H1 (cell line): Measurements from ENCODE around the gene HEXIM1. TPM values are rescaled to one million over a fixed set of nuclear protein-coding genes. Genes with fewer than 3 reads are reported as not detected.

Experiments
- CBX8 ChIP-seq: fragments of 300-800, 300-1000 bp; sonication (generic); IDR thresholded peaks from 2 replicates; pipeline ENCODE4 v1.7.1; 2016; ENCODE audit warnings: low read depth, low read length, borderline replicate concordance
- CHD7 ChIP-seq: fragments of 300-600 bp; sonication (generic); IDR thresholded peaks from 2 replicates; pipeline ENCODE4 v1.7.1; 2012; ENCODE audit warnings: low read length, moderate library complexity, mild to moderate bottlenecking, inconsistent platforms; ENCODE audit not compliant: insufficient replicate concordance
- GTF2F1 ChIP-seq: IDR thresholded peaks from 2 replicates; pipeline ENCODE4 v1.6.1; 2012; ENCODE audit warnings: low read depth, low read length, improper control_type of control experiment, borderline replicate concordance
- SRF ChIP-seq: IDR thresholded peaks from 2 replicates; pipeline ENCODE4 v1.6.1; 2011; ENCODE audit warnings: mild to moderate bottlenecking, low read depth, low read length, moderate library complexity
- polyA plus RNA-seq, 7 experiments: library from polyadenylated mRNA; depleted of rRNA in 3 of 7; stranded (reverse) in 5 of 7; unstranded in 2 of 7; fragments of >200 nt in 5 of 7; fragments of 200-250 nt in 2 of 7; gene quantifications; 1 replicate in 5 of 7; 2 replicates in 1 of 7; 4 replicates in 1 of 7; pipeline versions ENCODE4 v1.2.1 to v1.2.3, GENCODE V29; 2011 to 2013; ENCODE audit warnings: missing spikeins in 2 of 7, mixed read lengths in 2 of 7
- total RNA-seq: library from RNA; stranded (reverse); fragmentation: NEBNext Ultra II Directional; extraction: Animal tissue kit (Norgen Biotek cat#: 25700); gene quantifications from 2 replicates; pipeline ENCODE4 v1.2.1, GENCODE V29; 2021

HEXIM1 gene
- total and polyA plus RNA-seq, 2 of the 8 experiments (the other 6 are each of a cell fraction or from before 2014, with no cell fraction given), result 9.1 to 38.3 TPM

- TF ChIP-seq CHD7 (no peak), SRF (no peak), CBX8 (no peak), GTF2F1 (no peak)
Observed at GRCh38 chr17:45101546-45101882, 46.8 kb upstream of the HEXIM1 start (continued).
